Lung (tissue), 12 donors: ENCODE measurements around the gene NPFFR2. TPM values are rescaled to one million over a fixed set of nuclear protein-coding genes. Genes with fewer than 3 reads are reported as not detected.

Experiments
- ATAC-seq: fragments of 200-7000 bp; cut with Tn5 transposase; one replicate; pipeline ENCODE4 v1.9.1; 2020; ENCODE audit warnings: moderate number of reproducible peaks; ENCODE audit not compliant: insufficient read depth, low FRiP score
- DNase-seq, 3 donors: peaks; one replicate each; pipeline ENCODE4 v3.0.0-alpha.2; 2013 to 2017
- H3K27ac ChIP-seq, 2 donors: one replicate each; pipeline ENCODE4 v1.5.1; 2013; ENCODE audit warnings: mild to moderate bottlenecking in 2 of 2, moderate library complexity in 2 of 2, control low read depth in 1 of 2, inconsistent platforms in 1 of 2, low read depth in 1 of 2, low read length in 1 of 2
- H3K27me3 ChIP-seq, 3 donors: one replicate each; pipeline ENCODE4 v1.5.1; 2013; ENCODE audit warnings: low read length in 2 of 3; ENCODE audit not compliant: control insufficient read depth in 3 of 3, insufficient read depth in 3 of 3
- H3K36me3 ChIP-seq, 4 donors: one replicate each; pipeline ENCODE4 v1.5.1; 2013; ENCODE audit warnings: low read length in 4 of 4, mild to moderate bottlenecking in 1 of 4, moderate library complexity in 1 of 4; ENCODE audit not compliant: control insufficient read depth in 4 of 4, insufficient read depth in 4 of 4
- H3K4me1 ChIP-seq, 5 donors: one replicate each; pipeline ENCODE4 v1.5.1; 2013; ENCODE audit warnings: low read length in 5 of 5, mild to moderate bottlenecking in 2 of 5, moderate library complexity in 1 of 5; ENCODE audit not compliant: control insufficient read depth in 5 of 5, insufficient read depth in 5 of 5
- H3K4me3 ChIP-seq: one replicate; pipeline ENCODE4 v1.5.1; 2013; ENCODE audit warnings: mild to moderate bottlenecking, control low read depth, moderate library complexity
- H3K9ac ChIP-seq, 2 donors: one replicate each; pipeline ENCODE4 v1.5.1; 2013; ENCODE audit warnings: low read length in 2 of 2, control low read depth in 1 of 2; ENCODE audit not compliant: insufficient read depth in 1 of 2
- H3K9me3 ChIP-seq, 4 donors: one replicate each; pipeline ENCODE4 v1.5.1; 2013; ENCODE audit warnings: low read length in 3 of 4, mild to moderate bottlenecking in 1 of 4, moderate library complexity in 1 of 4; ENCODE audit not compliant: control insufficient read depth in 4 of 4, insufficient read depth in 3 of 4
- CTCF ChIP-seq: IDR thresholded peaks from 2 replicates; pipeline ENCODE4 v1.5.1; 2012; ENCODE audit warnings: mild to moderate bottlenecking; ENCODE audit errors: control extremely low read depth, extremely low read depth
- WGBS, 2 donors: extraction: QIAGEN DNeasy Blood & Tissue Kit; methylation state at CpG; one replicate each; pipeline ENCODE4 v1.1.7; 2013; 5-methylcytosine and 5-hydroxymethylcytosine counted together
- polyA plus RNA-seq, 2 donors: library from polyadenylated mRNA; stranded (reverse); fragments of 200-250 nt; gene quantifications; one replicate each; pipeline ENCODE4 v1.2.1, GENCODE V29; 2013
- total RNA-seq, 2 donors: library from RNA; depleted of rRNA in 1 of 2; stranded (reverse); fragments of >200 nt in 1 of 2; gene quantifications; one replicate each; pipeline ENCODE4 v1.2.1, GENCODE V29; 2014 to 2021
- donor health status: control.
- donor health status: control.
- donor health status: Bipolar disorder and iron deficiency.
- donor health status: healthy.
- donor health status: DM: yes; HTN: yes; CAD: no.

Gene NPFFR2
- total and polyA plus RNA-seq, 4 donors, result not detected

DNA sequence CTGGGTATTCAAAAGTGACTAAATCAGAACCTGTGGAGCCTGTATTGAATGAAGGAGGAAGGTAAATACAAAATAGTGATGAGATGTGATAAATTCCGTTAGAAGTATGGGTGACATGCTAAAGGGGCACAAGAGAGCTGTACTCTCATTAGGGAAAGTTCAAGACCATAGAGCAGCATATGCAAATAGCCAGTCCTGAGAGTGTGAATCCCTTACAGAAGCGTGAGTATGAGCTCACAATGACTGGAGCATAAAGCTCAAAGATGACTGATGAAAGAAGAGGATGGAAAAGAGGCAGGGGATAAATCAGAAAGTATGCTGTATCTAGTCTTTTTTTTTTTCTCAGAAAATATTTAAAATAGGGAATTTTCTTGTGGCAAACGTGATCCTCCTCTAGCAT lies 12.1 kb upstream of the NPFFR2 start:
- ATAC-seq, result no peak
- WGBS, 2 donors, result 63 to 84% methylated on average over 3 of the region's 3 CpGs
- no peak for TF ChIP-seq CTCF

DNA sequence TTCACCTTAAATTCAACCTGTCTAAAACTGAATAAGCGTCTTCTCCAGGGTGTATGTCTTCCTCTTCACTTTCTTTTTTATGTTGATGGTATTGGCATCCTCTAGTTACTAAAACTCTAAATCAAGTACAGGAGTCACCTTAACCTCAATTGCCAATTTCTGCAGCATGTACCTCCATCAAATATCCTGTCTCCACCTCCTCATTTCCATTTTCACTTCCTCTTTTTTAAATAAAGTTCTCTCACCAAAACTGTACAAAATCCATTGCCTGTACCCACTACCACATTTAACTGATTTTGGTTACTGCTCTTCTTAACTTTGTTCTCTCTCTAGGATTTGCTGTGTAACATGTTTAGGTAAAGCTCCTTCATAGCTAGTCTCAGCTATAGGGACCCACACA lies 9.2 kb upstream of the NPFFR2 start:
- H3K27me3 ChIP-seq, result no peaks in the 10 kb centered on the region
- no peaks in the 10 kb centered on the region for H3K9me3 ChIP-seq
- no peak for DNase-seq
- WGBS, 2 donors, result 88 to 90% methylated on average over 1 of the region's 1 CpG
- no peak overlapping the region for H3K27ac ChIP-seq
- H3K36me3 ChIP-seq, result no peaks in the 10 kb centered on the region
- ATAC-seq, result no peak
- no peaks in the 10 kb centered on the region for H3K4me1 ChIP-seq
- H3K4me3 ChIP-seq, result no peak overlapping the region
- no peak for TF ChIP-seq CTCF
- no peak overlapping the region for H3K9ac ChIP-seq

More for the DNA sequence above, 12.1 kb upstream of the NPFFR2 start:
- no peaks in the 10 kb centered on the region for H3K9me3 ChIP-seq
- H3K27ac ChIP-seq, result no peak overlapping the region
- H3K36me3 ChIP-seq, result no peaks in the 10 kb centered on the region
- H3K4me3 ChIP-seq, result no peak overlapping the region
- H3K27me3 ChIP-seq, result no peaks in the 10 kb centered on the region
- no peak overlapping the region for H3K9ac ChIP-seq
- no peak for DNase-seq
- H3K4me1 ChIP-seq, result no peaks in the 10 kb centered on the region

- no peak for ATAC-seq
Measured at GRCh38 chr4:72055566-72055965, 23.8 kb downstream of the NPFFR2 start.

More at GRCh38 chr4:72055566-72055965, 23.8 kb downstream of the NPFFR2 start:
- Histone ChIP-seq H3K4me3 (no peak overlapping the region), H3K27me3 (no peaks in the 10 kb centered on the region), H3K9ac (no peak overlapping the region), H3K27ac (no peak overlapping the region), H3K4me1 (no peaks in the 10 kb centered on the region), H3K9me3 (no peaks in the 10 kb centered on the region), H3K36me3 (no peaks in the 10 kb centered on the region)
- no peak for TF ChIP-seq CTCF
- DNase-seq, result no peak
